HUES64 (cell line): ENCODE results near the gene TMEM123.

Experiments
- H3K27ac ChIP-seq: 2 replicates; pipeline ENCODE4 v1.7.0; 2013; ENCODE audit warnings: low read depth, low read length, inconsistent platforms
- H3K27me3 ChIP-seq: 2 replicates; pipeline ENCODE4 v1.6.1; 2013; ENCODE audit warnings: mild to moderate bottlenecking, low read length; ENCODE audit not compliant: insufficient read depth
- H3K36me3 ChIP-seq: 2 replicates; pipeline ENCODE4 v1.6.1; 2013; ENCODE audit warnings: mild to moderate bottlenecking, low read length; ENCODE audit not compliant: insufficient read depth
- H3K4me1 ChIP-seq: 2 replicates; pipeline ENCODE4 v1.6.1; 2013; ENCODE audit warnings: mild to moderate bottlenecking, low read length, moderate library complexity; ENCODE audit not compliant: insufficient read depth
- H3K4me3 ChIP-seq: 2 replicates; pipeline ENCODE4 v1.5.1; 2013; ENCODE audit warnings: mild to moderate bottlenecking, low read length, moderate library complexity
- H3K9ac ChIP-seq: 2 replicates; pipeline ENCODE4 v1.6.1; 2013; ENCODE audit warnings: mild to moderate bottlenecking, low read depth, low read length
- H3K9me3 ChIP-seq: 2 replicates; pipeline ENCODE4 v1.6.1; 2013; ENCODE audit warnings: low read depth, low read length; ENCODE audit not compliant: insufficient read depth
- WGBS: fragments of 150-250, 120-280 bp; methylation state at CpG from one replicate; pipeline ENCODE4 v1.1.7; 2013; ENCODE audit warnings: missing lambda C conversion rate; 5-methylcytosine and 5-hydroxymethylcytosine counted together

TMEM123 gene

DNA sequence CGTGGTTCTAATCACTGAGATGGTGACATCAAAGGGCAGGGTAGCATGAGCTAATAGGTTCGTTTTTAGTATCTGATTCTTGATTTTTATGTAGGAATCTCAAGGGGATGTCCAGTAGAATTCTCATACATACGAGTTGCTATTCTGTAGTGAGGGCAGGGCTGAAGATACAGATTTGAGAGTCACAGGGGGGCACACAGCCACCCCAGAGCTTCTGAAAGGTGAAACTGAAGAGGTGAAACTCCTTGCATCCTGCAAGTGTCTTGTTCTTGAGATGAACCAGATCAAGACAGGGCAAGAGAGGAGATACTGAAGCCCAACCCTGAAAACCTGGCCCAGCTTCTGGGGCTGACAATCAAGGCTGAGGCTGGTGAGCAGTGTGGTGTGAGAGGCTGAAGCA is 35.6 kb upstream of the TMEM123 start:
- 87% methylated on average over 3 of the region's 3 CpGs for WGBS
- H3K27me3 ChIP-seq = no peaks in the 10 kb centered on the region
- no peak overlapping the region for H3K27ac ChIP-seq
- H3K36me3 ChIP-seq = no peaks in the 10 kb centered on the region
- no peak overlapping the region for H3K4me3 ChIP-seq
- no peaks in the 10 kb centered on the region for H3K4me1 ChIP-seq
- H3K9me3 ChIP-seq = no peaks in the 10 kb centered on the region
- H3K9ac ChIP-seq = no peak overlapping the region

DNA sequence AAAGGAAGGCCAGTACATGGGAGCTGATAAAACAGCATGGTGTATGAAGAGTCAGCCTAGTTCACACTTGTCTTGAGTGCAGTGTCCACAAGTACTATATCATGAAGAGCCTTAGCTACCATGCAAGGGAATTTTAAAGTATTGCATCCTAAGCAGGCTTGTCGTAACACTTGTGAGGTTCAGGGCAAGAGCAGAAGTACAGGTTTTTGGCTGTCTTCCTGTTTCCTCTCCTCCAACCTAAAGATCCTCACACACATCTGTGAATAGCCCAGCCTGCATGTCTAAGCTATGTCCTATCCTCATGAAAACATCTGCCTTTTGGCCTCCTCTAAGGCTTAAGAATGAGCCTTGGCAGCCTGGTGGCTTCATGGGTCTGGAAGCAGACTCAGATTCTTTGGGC is 34.6 kb upstream of the TMEM123 start:
- H3K9ac ChIP-seq = no peak overlapping the region
- no peaks in the 10 kb centered on the region for H3K27me3 ChIP-seq
- H3K36me3 ChIP-seq = no peaks in the 10 kb centered on the region
- H3K4me1 ChIP-seq = no peaks in the 10 kb centered on the region
- H3K27ac ChIP-seq = no peak overlapping the region
- H3K9me3 ChIP-seq = no peaks in the 10 kb centered on the region
- WGBS = 41% methylated on average over 1 of the region's 1 CpG
- no peak overlapping the region for H3K4me3 ChIP-seq

DNA sequence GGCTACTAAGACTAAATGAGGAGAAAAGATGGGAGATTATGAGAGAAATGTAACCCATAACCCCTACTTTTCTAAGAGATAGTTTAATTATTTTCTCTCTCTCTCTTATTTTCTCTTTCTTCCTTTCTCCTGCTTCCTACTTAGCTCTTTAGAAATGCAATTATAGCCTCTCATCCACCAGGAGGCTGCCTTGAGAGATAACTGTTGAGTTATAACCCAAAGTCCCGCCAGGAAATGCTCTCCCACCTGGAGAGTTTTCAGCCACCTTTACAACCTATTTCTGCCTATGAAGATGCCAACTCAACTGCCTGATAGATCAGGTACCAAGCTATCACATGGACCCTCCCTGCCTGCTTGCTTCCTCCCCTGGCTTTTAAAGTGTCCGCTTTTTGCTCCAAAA is 34.0 kb upstream of the TMEM123 start:
- no peaks in the 10 kb centered on the region for H3K4me1 ChIP-seq
- no peak overlapping the region for H3K4me3 ChIP-seq
- no peaks in the 10 kb centered on the region for H3K9me3 ChIP-seq
- H3K9ac ChIP-seq = no peak overlapping the region
- 81% methylated on average over 2 of the region's 2 CpGs for whole genome bisulfite sequencing
- H3K36me3 ChIP-seq = no peaks in the 10 kb centered on the region
- no peaks in the 10 kb centered on the region for H3K27me3 ChIP-seq
- no peak overlapping the region for H3K27ac ChIP-seq

DNA sequence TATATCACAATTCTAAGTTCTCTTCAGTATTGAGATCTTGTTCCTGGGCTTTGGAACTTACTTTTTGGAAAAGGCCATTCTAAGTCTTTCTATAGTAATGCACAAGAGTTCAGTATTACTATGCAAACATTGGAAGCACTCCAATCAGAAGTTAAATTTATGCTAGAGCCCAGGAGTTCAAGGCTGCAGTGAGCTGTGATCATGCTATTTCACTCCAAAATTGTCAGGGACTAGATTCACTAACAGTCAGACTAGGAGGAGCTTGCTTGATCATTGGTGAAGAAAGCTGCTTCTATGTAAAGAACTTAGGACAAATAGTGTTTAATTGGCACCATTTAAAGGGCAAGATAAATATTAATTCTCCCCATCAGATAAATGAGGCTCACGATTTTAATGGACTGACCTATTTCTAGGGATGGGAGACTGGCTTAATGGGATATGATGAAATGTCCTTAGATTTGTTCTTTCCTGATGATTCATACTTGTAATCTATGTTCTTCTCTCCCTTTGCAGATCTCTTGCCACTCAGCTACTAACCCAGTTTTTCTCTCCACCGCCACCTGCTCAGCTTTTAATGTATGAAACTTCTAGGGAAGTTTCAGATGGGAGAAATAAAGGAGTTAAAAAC is 32.6 kb upstream of the TMEM123 start:
- Histone ChIP-seq H3K36me3 (no peaks in the 10 kb centered on the region), H3K9ac (no peak overlapping the region), H3K9me3 (no peaks in the 10 kb centered on the region), H3K4me1 (no peaks in the 10 kb centered on the region), H3K27ac (no peak overlapping the region), H3K4me3 (no peak overlapping the region), H3K27me3 (no peaks in the 10 kb centered on the region)
- WGBS = 100% methylated on average over 1 of the region's 2 CpGs

DNA sequence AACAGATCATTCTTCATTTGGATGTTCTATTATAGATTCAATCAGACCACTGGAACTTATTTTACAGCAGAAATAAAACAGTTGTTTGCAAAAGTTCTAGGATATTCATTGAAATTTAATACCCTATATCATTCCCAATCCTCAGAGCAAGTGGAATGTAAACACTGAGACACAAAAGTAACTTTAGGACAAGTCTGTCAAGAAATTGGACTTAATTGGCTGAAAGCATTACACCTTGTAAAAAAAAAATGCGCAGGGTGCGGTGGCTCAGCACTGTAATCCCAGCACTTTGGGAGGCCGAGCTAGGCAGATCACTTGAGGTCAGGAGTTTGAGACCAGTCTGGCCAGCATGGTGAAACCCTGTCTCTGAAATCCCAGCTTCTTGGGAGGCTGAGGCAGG is 29.9 kb upstream of the TMEM123 start:
- no peak overlapping the region for H3K4me3 ChIP-seq
- 65% methylated on average over 3 of the region's 3 CpGs for WGBS
- no peaks in the 10 kb centered on the region for H3K9me3 ChIP-seq
- H3K36me3 ChIP-seq = no peaks in the 10 kb centered on the region
- no peak overlapping the region for H3K27ac ChIP-seq
- H3K4me1 ChIP-seq = peaks cover 5% of the 10 kb centered on the region; the same call in 1 of the 2 replicates
- H3K27me3 ChIP-seq = no peaks in the 10 kb centered on the region
- H3K9ac ChIP-seq = no peak overlapping the region

DNA sequence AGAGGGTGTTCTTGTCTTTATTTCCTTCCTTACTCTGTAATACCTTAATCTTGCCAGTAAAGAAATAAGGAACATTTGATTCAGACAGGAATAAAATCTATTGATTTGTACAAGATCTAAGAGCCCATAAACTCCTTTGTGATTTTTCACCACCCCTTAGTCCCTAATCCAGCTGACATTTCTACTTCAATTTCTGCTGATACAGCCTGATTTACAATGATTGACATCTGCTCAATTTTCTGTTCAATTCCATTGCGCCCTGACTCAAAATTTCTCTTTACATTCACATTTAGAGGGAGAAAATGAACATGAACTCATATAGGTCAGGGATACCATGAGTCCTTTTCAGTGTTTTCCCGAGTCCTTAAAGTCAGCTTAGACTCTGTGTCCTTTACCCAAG is 27.2 kb upstream of the TMEM123 start:
- Histone ChIP-seq H3K9me3 (no peaks in the 10 kb centered on the region), H3K4me1 (peaks cover 18% of the 10 kb centered on the region), H3K27ac (no peak overlapping the region), H3K27me3 (no peaks in the 10 kb centered on the region), H3K36me3 (no peaks in the 10 kb centered on the region), H3K9ac (no peak overlapping the region), H3K4me3 (no peak overlapping the region)
- 94% methylated on average over 2 of the region's 2 CpGs for WGBS

DNA sequence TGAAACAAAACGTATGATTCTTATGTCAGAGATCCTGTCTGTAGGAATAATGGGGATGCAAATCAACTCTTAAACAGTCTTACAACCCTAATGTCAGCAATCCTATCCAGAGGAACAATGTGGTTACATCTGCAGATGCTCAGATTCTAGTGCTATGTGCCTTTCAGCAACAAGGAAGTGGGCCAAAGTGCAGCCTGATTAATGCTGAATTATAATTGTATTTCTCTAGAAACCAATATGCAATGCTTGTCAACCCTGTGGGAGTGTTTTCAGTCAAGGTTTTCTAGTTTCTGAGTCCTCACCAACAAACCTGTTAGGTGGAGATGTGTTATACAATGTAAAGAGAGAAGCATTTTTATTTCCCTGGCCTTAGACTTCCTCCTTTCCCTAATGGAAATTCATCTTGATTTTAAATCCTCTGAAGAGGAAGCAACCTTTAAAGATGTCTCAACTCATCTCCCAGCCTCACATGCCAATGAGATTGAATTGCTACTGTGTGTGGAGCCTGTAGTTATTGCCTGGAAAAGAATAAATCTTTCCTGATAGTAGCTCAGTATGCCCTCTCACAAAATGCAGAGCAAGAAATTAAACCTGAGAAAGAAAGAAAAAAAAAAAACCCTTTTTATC is 26.2 kb upstream of the TMEM123 start:
- no peak overlapping the region for H3K27ac ChIP-seq
- H3K36me3 ChIP-seq = no peaks in the 10 kb centered on the region
- H3K27me3 ChIP-seq = no peaks in the 10 kb centered on the region
- 100% methylated on average over 1 of the region's 1 CpG for WGBS
- no peak overlapping the region for H3K9ac ChIP-seq
- peaks cover 18% of the 10 kb centered on the region for H3K4me1 ChIP-seq
- H3K9me3 ChIP-seq = no peaks in the 10 kb centered on the region
- H3K4me3 ChIP-seq = no peak overlapping the region

DNA sequence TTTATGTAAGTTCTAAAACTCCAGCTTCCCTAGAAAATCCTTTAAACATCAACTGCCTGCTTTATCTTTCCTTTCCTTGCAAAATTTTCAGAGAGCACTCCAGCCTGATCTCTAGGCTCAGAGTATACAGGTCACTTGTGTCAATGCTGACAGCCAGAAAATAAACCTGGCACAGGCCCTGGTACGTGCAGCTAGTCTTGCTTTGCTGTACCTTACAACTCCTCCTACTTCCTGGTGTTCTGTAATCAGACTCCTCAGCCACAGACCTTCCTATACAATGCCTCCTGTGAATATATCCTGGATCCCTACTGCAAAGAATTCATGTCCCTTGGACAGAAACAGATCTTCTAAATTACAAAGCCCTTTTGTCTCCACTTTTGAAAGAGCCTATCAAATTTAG is 24.2 kb upstream of the TMEM123 start:
- H3K4me1 ChIP-seq = peaks cover 18% of the 10 kb centered on the region
- H3K27me3 ChIP-seq = no peaks in the 10 kb centered on the region
- H3K4me3 ChIP-seq = no peak overlapping the region
- 49% methylated on average over 1 of the region's 1 CpG for WGBS
- no peaks in the 10 kb centered on the region for H3K36me3 ChIP-seq
- no peak overlapping the region for H3K9ac ChIP-seq
- H3K27ac ChIP-seq = no peak overlapping the region
- no peaks in the 10 kb centered on the region for H3K9me3 ChIP-seq

DNA sequence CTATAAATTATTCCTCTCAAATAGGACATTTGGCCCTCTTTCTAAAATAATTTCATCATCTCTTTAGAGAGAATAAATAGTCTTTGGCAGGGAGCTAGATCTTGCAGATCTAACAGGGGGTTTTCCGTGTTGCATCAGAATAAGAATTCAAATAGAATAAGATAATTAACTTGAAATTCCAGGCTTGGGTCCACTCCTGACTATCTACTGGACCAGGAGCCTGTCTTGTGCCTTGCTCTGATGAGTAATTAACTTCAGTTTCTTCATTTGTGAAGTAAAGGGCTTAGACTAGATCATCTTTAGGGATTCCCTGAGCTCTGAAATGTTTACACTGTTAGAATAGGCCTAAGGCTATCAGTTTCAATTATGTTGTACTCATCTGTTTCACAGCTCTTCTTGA is 23.5 kb upstream of the TMEM123 start:
- Histone ChIP-seq H3K27me3 (no peaks in the 10 kb centered on the region), H3K36me3 (no peaks in the 10 kb centered on the region), H3K9me3 (no peaks in the 10 kb centered on the region), H3K9ac (no peak overlapping the region), H3K4me3 (no peak overlapping the region), H3K27ac (no peak overlapping the region), H3K4me1 (peaks cover 18% of the 10 kb centered on the region)
- WGBS = 89% methylated on average over 1 of the region's 1 CpG

DNA sequence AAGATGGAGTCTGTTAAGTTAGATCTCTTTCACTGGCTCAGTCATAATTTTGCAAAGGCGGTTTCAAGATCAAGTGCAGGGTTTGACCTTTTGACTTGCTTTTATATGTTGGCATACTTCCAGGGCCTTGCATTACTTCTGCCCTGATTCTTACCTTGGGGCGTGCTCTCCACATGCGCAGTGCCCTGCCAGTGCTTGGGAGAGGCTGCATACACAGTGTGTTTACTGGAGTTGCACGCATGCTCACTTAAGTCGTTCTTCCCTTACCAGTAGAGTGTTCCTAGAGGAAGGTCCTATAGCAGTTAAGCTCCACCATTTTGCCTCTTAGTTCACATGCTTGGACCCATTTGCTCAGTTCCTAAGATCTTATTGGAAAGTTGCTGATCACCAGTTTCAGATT is 21.0 kb upstream of the TMEM123 start:
- H3K36me3 ChIP-seq = no peaks in the 10 kb centered on the region
- H3K27ac ChIP-seq = no peak overlapping the region
- no peak overlapping the region for H3K4me3 ChIP-seq
- 96% methylated on average over 5 of the region's 5 CpGs for WGBS
- H3K9ac ChIP-seq = no peak overlapping the region
- H3K4me1 ChIP-seq = peaks cover 13% of the 10 kb centered on the region
- H3K9me3 ChIP-seq = no peaks in the 10 kb centered on the region
- H3K27me3 ChIP-seq = no peaks in the 10 kb centered on the region

DNA sequence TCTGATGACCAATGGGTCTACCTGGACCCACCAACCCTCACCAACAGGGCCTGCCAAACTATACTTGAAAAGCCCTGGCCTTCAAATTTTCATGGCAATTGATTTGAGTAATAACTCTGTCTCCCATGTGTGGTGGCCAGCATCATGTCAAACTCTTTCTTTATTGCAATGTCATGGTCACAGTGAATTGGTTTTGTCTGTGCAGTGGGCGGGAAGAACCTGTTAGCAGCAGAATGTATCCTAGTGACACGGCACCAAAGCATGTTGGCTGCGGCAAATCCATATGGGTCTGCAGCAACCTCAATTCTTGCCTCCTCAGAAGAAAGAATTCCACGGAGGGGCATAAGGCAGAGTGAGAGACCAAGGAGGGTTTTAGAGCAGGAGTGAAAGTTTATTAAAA is 19.6 kb upstream of the TMEM123 start:
- no peaks in the 10 kb centered on the region for H3K36me3 ChIP-seq
- no peaks in the 10 kb centered on the region for H3K9me3 ChIP-seq
- no peak overlapping the region for H3K4me3 ChIP-seq
- H3K9ac ChIP-seq = no peak overlapping the region
- 94% methylated on average over 4 of the region's 4 CpGs for WGBS
- no peak overlapping the region for H3K27ac ChIP-seq
- H3K27me3 ChIP-seq = no peaks in the 10 kb centered on the region
- H3K4me1 ChIP-seq = peaks cover 11% of the 10 kb centered on the region

DNA sequence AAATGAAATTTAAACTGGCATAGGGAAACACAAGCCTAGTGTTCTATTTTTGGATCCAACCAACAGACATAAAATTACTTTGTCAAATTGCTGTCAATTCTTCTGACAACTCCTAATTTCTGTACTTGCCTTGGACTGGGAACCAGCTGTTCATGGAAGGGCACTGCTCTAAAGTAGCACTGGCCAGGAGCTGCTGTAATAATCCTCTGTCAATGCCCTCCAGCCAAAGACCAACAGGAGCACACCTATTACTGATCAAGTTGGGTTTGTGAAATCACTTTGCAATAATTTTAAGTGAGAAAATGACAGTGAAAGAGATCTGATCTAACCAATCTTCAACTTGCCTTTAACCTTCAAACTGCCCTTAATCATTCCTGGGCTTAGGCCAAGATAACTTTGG is 18.9 kb upstream of the TMEM123 start:
- Histone ChIP-seq H3K36me3 (no peaks in the 10 kb centered on the region), H3K4me3 (no peak overlapping the region), H3K9me3 (no peaks in the 10 kb centered on the region), H3K27me3 (no peaks in the 10 kb centered on the region), H3K27ac (no peak overlapping the region), H3K9ac (no peak overlapping the region), H3K4me1 (peaks cover 4% of the 10 kb centered on the region; the same call in 1 of the 2 replicates)
